Keratinocyte (primary cell): ENCODE measurements around the gene OR3A3.

Experiments
- CTCF ChIP-seq, 3 experiments: IDR thresholded peaks in 1 of 3; conservative IDR thresholded peaks in 1 of 3; optimal IDR thresholded peaks in 1 of 3; 2 replicates in 2 of 3; 3 replicates in 1 of 3; pipeline versions ENCODE3 to v1.5.1; 2011; ENCODE audit warnings: low read length in 3 of 3, mild to moderate bottlenecking in 3 of 3, moderate library complexity in 2 of 3, control low read depth in 1 of 3, inconsistent platforms in 1 of 3; ENCODE audit not compliant: insufficient read depth in 2 of 3; ENCODE audit errors: extremely low read depth in 1 of 3
- EZH2 ChIP-seq: IDR thresholded peaks from one replicate; pipeline ENCODE4 v1.6.1; 2012; ENCODE audit warnings: inconsistent platforms, mild to moderate bottlenecking, low read length, moderate library complexity

- TF ChIP-seq CTCF (optimal IDR thresholded peaks at IDR 0.05 in 1 of 3, IDR thresholded peaks at IDR 0.05 in 1 of 3, conservative IDR thresholded peaks at IDR 0.05 in 1 of 3; ENCODE audit: extremely low read depth in 1 of 3, insufficient read depth in 2 of 3, low read length in 3 of 3) (no peak), EZH2 (no peak)
These were observed 60.4 kb downstream of the OR3A3 start, which contains the start of gene SPATA22 for GRCh38 chr17:3471599-3471998.
